ENCODE results near the gene A1BG. TPM values are rescaled to one million over a fixed set of nuclear protein-coding genes. Genes with fewer than 3 reads are reported as not detected.

Gene A1BG, protein sequence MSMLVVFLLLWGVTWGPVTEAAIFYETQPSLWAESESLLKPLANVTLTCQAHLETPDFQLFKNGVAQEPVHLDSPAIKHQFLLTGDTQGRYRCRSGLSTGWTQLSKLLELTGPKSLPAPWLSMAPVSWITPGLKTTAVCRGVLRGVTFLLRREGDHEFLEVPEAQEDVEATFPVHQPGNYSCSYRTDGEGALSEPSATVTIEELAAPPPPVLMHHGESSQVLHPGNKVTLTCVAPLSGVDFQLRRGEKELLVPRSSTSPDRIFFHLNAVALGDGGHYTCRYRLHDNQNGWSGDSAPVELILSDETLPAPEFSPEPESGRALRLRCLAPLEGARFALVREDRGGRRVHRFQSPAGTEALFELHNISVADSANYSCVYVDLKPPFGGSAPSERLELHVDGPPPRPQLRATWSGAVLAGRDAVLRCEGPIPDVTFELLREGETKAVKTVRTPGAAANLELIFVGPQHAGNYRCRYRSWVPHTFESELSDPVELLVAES
- total RNA-seq (2014; rRNA removed; shearing (Covaris generic); ENCODE audit: low replicate concordance): 29.0 TPM in 1 of 2 replicates, not detected in the other

DNA sequence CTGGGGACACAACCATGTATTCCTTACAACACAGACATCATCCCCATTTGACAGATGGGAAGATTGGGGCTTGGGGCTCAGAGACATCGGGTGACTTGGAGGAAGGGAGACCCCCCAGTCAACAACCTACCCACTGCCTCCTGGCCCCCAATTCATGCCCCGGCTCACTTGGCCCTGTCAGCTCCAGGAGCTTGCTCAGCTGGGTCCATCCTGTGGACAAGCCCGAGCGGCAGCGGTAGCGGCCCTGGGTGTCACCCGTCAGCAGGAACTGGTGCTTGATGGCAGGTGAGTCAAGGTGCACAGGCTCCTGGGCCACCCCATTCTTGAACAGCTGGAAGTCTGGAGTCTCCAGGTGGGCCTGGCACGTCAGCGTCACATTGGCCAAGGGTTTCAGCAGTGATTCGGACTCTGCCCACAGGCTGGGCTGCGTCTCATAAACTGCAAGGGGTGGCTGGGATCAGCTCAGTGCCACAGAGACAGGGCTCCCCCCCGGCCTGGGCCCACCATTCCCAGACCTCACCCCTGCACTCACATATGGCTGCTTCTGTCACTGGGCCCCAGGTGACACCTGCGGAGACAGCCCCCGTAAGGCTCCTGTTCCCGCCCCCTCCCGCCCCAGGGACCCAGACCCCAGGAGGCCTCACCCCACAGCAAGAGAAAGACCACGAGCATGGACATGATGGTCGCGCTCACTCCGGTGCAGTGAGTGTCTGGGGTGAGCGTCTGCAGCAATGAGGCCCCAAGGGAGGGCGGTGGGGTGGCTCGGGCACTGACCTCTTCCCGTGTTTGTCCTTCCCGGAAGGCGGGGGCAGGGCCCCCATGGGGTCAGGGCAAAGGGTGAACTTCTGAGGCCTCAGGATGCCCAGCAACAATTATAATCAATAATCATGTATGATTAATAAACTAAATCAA, at the start of gene A1BG:
Gene A1BG (minus strand): TSS at position 733 of the 912 bp plus-strand sequence. CDS start 55 bp downstream, at position 678.
- H3K9me3 ChIP-seq: no peaks in the 10 kb centered on the region
- DNase-seq: no peak
- H3K27me3 ChIP-seq: no peaks in the 10 kb centered on the region
- peaks cover 9% of the 10 kb centered on the region for H3K36me3 ChIP-seq
- no peak within 1 kb of the TSS for H3K4me3 ChIP-seq

DNA sequence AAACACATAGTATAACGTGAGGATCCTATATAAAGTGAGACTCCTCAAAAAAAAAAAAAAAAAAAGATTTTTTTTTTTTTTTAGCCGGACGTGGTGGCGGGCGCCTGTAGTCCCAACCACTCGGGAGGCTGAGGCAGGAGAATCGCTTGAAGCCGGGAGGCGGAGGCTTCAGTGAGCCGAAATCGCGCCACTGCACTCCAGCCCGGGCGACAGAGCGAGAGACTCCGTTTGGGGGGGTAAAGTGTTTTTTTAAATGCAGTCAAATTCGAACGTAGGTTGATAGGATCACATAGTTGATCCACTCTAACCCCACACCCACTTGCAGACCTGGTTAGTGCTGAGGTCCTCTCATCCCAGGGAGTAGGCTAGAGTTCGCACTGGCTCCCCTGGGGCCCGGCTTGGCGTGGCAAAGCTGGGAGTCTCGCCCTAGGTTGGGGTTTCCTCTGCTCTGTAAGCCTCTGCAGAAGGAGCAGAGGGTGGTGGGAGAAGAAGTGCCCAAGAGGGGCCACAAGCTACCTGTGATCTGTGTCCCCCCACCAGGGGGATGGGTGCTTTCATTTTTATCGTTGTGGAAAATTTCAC, 48.6 kb upstream of the A1BG start:
- H3K4me3 ChIP-seq: peak overlapping the region; percentile 56
- no peak for DNase-seq
- H3K27me3 ChIP-seq: no peaks in the 10 kb centered on the region
- peaks cover 5% of the 10 kb centered on the region for H3K36me3 ChIP-seq
- H3K9me3 ChIP-seq: no peaks in the 10 kb centered on the region

DNA sequence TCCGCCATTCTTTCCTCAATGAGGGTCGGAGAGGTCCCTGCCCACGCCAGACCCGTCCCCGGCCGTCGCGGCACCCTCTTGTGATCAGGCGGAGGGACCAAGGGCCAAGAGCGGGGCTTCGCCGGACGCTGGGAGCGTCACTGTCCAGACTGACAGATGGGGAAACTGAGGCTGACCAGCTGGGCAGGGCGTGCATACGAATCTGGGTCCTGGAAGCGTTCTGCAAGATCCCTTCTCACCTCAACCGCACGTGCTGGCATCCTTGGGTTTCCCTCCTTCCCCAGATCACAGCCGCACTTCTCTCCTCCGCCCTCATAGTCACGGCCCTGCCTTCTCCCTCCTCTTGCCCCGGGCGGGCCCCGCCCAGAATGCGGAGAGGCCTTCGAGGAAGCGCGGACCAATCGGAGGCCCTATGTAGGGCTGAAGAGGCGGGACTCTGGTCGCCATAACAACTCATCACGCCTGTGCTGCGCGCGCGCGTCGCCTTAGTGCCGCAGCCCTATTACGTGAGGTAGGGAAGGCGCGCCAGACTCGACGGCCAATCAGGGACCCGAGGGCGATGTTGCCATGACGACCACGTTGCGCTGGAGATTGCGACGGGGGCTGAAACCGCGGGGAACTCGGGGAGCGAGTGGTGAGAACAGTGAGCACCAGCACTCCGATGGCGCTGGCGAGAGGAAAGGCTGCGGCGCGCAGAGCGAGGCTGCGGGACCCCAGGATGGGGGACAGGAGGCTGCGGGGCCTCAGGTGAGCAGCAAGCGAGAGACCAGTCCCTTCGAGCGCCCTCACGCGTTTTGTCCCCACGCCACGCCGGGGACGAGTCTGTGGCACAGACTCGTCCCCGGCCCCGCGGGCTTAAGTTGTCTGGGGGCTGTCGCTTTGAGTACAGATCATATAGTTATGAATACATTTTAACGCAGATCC, 47.9 kb upstream of the A1BG start:
- Histone ChIP-seq H3K36me3 (no peaks in the 10 kb centered on the region), H3K9me3 (no peaks in the 10 kb centered on the region), H3K4me3 (peak overlapping the region; percentile 56), H3K27me3 (no peaks in the 10 kb centered on the region)
- peak; percentile 98 for DNase-seq

DNA sequence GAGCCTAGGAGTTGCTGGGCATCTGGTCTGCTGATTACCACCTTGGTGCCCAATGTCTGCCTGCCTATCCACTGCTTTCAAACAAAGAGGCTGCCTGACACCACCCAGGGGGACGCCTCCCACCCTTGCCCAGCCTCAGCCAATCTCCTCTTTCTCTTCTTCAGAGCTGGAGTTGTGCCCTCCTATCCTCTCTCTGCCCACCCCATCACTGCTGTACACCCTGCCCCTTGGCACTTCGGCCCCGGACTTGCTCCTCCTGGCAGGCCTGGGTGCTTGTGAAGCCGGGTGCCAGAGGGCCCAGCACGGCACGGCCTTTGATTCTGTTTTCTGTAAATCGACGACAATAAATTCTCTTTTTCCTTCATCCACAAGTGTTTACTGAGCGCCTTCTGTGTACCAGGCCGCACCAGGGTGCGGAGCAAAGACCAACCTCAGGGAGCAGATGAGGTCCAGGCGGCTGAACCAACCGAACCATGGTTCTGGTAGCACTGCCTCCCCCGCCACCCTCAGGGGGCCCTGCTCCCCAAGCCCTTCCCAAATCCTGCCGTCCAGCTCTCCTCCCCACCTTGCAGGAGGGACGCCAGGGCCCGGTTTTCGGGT, 47.1 kb upstream of the A1BG start:
- no peaks in the 10 kb centered on the region for H3K9me3 ChIP-seq
- DNase-seq: peak; percentile 39
- no peaks in the 10 kb centered on the region for H3K27me3 ChIP-seq
- peaks cover 7% of the 10 kb centered on the region for H3K36me3 ChIP-seq
- peak overlapping the region; percentile 56 for H3K4me3 ChIP-seq

DNA sequence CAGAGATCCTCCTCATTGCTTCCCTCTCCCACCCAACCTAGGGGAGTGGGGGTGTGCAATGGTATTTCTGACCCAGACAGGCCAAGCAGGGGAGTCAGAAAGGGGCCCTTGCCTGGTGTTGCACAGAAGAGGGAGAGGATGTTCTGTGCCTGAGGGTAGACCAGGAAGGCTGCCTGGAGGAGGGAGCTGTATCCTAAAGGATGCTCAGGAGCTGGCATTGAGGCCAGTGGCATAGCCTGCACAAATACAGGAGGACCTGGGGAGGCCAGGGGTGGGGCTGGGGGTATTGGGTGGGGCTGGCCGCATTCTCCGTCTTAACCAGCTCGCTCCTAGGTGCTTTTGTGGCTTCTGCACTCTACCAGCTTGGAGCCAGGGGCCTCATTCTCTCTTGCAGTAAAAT, 46.6 kb upstream of the A1BG start:
- no peaks in the 10 kb centered on the region for H3K9me3 ChIP-seq
- DNase-seq: no peak
- H3K27me3 ChIP-seq: no peaks in the 10 kb centered on the region
- H3K4me3 ChIP-seq: no peak overlapping the region
- H3K36me3 ChIP-seq: peaks cover 12% of the 10 kb centered on the region

DNA sequence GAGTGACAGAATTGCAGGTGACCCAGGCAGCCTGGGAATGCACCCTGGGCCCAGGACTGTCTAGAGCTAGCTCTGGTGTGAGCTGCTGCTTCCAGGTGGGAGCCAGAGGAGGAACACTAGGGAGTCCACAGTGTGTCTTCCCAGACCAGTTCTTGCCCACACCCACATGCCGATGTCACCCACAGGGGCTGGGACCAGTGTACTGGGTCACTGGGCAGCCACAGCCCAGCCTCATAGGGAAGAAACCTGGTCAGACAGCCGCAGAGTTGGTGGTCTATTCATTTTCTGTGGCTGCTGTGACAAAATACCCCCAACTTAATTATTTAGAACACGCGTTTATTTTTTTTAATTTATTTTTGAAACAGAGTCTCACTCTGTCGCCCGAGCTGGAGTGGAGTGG, 45.3 kb upstream of the A1BG start:
- no peak for DNase-seq
- H3K27me3 ChIP-seq: no peaks in the 10 kb centered on the region

DNA sequence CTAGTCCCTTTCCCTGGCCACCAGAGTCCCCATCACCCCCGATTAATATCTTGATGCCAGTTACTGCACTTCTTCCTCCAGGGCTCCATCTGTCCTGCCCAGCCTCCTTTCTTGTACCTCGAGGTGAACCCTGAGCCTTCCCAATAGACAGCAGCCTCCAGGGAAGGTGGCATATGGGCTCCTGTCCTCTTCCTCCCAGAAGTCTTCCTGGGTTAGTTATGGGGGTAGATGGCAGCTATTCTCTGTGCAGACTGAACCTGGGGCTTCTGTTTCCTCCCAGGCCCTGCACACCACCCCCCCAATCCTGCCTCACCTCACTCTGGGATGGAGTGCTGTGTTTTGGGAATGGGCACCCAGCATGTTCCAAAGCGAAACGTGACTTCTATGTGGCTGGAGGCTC, 44.8 kb upstream of the A1BG start:
- Histone ChIP-seq H3K9me3 (no peaks in the 10 kb centered on the region), H3K27me3 (no peaks in the 10 kb centered on the region), H3K36me3 (peaks cover 30% of the 10 kb centered on the region), H3K4me3 (no peak overlapping the region)
- no peak for DNase-seq

More for the DNA sequence above, 45.3 kb upstream of the A1BG start:
- Histone ChIP-seq H3K9me3 (no peaks in the 10 kb centered on the region), H3K36me3 (peaks cover 25% of the 10 kb centered on the region), H3K4me3 (no peak overlapping the region)

DNA sequence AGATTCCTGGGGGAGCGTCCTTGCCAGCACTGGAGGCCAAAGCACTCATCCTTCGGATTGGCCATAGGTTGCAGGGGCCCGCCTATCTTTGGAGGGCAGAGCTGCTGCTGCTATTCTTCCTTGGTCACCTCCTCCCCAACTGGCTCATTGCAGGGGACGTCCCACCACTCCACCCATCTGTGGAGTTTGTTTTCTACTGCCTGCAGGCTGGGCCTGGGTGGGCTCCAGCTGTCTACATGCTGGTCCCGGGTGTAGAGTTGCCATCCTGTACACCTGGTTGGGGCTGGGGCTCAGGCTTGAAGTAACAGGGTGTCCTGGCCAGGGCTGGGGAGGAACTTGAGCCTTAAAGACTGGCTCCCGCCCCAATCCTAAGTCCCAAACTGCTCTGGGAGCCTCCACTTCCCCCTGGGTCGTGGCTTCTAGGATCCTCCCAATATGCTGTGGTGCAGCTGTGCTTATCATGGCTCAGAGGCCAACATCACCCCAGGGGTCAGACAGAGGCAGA, 44.3 kb upstream of the A1BG start:
- Histone ChIP-seq H3K4me3 (no peak overlapping the region), H3K27me3 (no peaks in the 10 kb centered on the region), H3K9me3 (no peaks in the 10 kb centered on the region), H3K36me3 (peaks cover 35% of the 10 kb centered on the region)
- DNase-seq: no peak

DNA sequence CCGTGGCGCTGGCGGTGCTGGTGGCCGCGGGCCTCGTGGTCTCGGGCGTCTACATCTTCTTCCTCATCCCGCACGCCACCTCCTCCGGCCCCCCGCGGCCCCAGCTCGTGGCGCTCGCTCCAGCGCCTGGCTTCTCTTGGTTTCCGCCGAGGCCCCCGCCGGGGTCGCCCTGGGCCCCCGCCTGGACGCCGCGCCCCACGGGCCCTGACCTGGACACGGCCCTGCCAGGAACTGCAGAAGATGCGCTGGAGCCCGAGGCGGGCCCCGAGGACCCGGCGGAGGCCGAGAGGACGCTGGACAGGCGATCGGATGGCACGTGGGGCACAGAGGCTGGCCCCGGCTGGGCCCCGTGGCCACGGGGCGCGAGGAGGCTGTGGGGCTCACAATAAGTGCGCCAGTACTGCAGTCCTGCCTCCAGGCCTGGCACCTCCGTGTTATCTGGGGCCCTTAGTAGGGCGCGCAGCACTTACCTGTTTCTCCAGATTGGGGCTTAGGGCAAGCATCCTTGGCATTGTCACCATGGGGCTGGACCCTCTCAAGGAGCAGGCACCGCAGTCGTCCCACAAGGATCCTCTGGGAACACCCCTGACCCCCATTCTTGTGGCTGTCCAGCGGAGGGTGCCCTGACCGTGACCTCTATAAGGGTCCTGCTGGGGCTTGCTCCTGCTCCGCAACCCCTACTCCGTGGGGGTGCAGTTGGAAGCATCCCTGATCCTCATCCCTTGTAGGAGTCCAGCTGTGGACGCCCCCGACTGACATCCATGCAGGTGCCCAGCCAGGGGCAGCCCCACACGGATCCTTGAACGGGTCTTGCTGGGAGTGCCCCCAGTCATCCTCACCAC, 43.6 kb upstream of the A1BG start:
- peaks cover 42% of the 10 kb centered on the region for H3K36me3 ChIP-seq
- H3K4me3 ChIP-seq: no peak overlapping the region
- no peak for DNase-seq
- no peaks in the 10 kb centered on the region for H3K9me3 ChIP-seq
- no peaks in the 10 kb centered on the region for H3K27me3 ChIP-seq

DNA sequence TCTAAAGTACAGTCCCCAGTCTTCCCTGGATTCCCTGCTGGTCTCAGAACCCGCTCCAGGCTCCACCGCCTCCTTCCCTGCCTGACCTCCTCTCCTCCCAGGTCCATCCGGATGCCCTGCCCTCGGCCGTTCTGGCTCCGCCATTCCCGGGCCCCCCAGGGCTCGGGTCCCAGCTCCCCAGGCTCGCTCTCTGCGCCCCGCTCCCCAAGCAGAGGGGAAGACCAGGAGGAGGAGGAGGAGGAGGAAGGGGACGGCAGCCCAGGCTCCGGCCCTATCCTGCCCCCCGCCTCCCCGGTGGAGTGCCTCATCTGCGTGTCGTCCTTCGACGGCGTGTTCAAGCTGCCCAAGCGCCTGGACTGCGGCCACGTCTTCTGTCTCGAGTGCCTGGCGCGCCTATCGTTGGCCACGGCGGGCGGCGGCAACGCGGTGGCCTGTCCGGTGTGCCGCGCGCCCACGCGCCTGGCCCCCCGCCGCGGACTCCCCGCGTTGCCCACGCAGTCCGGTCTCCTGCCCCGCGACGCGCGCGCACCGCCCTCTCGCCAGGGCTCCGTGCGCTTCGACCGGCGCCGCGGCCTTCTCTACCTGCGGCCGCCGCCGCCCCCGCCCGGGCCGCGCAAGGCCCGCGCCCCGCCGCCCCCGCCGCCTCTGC, 42.8 kb upstream of the A1BG start:
- Histone ChIP-seq H3K27me3 (no peaks in the 10 kb centered on the region), H3K36me3 (peaks cover 50% of the 10 kb centered on the region), H3K9me3 (no peaks in the 10 kb centered on the region), H3K4me3 (no peak overlapping the region)
- DNase-seq: no peak

DNA sequence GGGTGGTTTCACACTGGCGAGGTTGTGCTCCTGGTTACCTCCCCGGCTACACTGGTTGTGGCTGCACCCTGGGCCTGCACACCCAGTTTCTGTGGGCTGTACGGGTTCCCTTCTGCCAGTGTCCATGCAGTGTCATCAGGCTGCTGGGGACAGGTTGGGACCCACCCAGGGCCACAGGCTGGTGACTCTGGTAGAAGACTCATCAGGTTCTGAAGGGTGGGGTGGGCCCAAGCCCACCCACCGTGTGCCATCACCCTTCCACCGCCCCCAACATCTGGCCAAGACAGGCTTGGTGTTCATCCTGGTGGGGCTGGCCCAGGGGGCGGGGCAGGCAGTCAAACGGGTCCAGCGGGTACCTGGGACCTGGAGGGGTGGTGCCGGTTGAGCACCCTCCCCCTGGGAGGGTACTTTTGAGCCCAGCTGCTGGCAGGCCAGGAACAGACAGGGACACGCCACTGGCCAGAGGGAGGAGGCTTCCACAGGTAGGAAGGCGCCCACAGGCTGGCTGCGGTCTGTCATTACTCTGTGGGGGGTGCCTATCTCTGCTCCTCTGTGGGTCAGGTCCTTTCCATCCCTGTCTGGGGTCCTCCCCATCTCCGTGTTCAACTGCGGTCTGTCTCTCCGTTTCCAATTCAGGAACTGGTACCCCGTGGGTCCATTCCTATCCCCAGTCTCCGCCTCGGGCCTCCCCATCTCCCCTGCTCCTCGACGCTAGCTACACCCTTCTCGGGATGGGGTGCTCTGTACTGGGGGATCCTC, 42.1 kb upstream of the A1BG start, which contains the start of gene RNF225:
Gene RNF225 (plus strand): TSS at position 437 of the 759 bp plus-strand sequence. CDS start 434 bp downstream, outside the sequence.
- no peak for DNase-seq
- H3K36me3 ChIP-seq: peaks cover 57% of the 10 kb centered on the region
- no peaks in the 10 kb centered on the region for H3K9me3 ChIP-seq
- no peaks in the 10 kb centered on the region for H3K27me3 ChIP-seq
- no peak within 1 kb of the TSS for H3K4me3 ChIP-seq

DNA sequence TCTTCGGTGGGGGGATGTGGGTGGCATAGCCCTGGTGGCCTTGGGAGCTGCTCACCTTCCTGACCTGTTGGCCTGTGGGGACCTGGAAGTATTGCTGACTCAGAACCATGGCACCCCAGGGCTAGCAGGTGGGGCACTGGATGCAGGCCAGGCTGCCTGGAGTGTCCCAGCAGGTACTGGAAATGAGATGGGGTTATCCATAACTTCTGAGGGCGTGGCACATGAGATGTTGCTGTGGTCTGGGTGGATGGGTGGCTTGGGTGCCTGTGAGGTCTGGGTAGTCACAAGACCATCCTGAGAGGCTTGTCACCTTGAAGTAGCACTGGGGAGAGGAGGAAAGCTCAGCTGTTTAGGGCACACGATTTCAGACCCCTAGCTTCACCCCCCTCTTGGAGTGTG, 41.5 kb upstream of the A1BG start:
- H3K4me3 ChIP-seq: no peak overlapping the region
- no peaks in the 10 kb centered on the region for H3K9me3 ChIP-seq
- H3K36me3 ChIP-seq: peaks cover 63% of the 10 kb centered on the region
- no peaks in the 10 kb centered on the region for H3K27me3 ChIP-seq
- DNase-seq: no peak

DNA sequence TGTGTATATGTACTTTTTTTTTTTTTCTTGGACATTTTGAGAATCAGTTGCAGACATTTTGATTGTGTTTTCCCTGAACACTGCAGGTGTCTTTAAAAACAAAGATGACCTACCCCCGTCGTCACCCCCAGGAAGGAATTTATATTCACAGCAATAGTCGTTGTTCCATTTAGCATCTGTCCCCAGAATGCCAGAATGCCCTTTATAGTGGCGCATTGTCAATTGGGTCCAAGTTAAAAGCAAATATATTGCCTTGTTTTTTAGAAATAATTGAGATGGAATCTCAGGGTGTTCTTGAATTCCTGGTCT, 40.4 kb upstream of the A1BG start:
- DNase-seq: no peak
- no peaks in the 10 kb centered on the region for H3K27me3 ChIP-seq
- H3K4me3 ChIP-seq: no peak overlapping the region
- peaks cover 74% of the 10 kb centered on the region for H3K36me3 ChIP-seq
- no peaks in the 10 kb centered on the region for H3K9me3 ChIP-seq
